ENCODE data around the gene MAN1C1.
"Not testable (repeated sequence)": the region's sequence is repeated elsewhere in the genome, so short reads cannot be mapped to it uniquely, and the experiment has no call there.

MAN1C1 gene

DNA sequence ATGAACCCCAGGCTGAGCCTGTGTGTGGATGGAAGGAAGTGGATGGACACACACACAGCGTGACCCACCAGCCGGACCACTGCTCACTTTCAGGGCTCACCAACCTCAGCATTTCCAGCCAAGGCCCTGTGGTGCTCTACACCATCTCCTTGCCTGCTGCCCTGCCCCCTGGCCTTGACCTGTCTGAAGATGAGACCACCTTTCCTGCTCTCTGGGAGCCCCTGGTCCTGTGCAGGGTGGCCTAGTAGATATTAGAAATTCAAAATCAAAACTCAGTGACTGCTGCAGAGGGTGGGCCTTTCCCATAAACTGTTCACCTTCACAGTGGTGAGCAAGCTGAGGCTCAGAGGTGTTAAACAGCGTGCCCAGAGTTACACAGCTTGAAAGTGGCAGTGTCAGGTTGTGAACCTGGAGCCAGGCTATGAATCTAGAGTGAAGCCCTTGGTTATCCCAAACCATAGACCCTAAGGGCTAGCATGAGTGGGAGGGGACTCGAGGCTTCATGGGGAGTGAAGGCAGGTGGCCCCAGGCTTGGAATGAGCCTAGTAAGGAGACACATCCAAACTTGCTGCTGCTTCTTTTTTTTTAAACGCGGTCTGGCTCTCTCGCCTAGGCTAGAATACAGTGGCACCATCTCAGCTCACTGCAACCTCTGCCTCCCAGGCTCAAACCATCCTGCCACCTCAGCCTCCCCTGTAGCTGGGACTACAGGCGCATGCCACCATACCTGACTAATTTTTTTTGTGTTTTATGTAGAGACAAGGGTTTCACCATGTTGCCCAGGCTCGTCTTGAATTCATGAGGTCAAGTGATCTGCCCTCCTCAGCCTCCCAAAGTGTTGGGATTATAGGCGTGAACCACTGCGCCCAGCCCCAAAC is 41.5 kb downstream of the MAN1C1 start:
- no peak for DNase-seq

DNA sequence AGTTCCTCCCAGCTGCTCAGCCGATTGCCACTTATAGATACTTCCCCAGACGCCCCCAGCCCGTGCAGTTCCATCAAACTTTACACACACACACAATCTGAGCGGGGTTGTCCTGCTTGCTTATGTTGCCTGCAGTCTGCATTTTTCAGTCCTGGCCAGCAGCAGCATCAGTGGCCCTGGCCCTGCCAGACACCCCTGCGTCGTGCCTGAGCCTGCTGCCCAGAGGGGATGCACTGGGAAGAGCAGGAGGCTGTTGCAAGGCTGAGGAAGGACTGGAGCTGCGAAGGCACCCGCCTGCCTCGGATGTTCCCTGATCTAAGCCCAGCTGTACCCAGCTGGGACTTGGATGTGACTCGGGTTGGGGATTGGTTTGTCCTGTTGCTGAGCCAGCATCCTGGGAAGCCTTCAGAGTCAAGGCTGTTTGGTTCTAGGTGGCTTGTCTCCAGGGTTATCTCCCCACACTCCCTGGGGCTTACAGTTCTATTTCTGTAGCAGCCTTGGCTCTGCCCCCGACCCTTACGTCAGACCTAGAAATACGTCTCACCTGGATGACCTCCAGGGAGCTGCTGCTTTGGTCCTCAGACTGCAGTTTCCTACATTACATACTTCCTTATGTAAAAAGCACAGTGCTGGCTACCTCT is 42.3 kb downstream of the MAN1C1 start:
- no peak for DNase-seq

DNA sequence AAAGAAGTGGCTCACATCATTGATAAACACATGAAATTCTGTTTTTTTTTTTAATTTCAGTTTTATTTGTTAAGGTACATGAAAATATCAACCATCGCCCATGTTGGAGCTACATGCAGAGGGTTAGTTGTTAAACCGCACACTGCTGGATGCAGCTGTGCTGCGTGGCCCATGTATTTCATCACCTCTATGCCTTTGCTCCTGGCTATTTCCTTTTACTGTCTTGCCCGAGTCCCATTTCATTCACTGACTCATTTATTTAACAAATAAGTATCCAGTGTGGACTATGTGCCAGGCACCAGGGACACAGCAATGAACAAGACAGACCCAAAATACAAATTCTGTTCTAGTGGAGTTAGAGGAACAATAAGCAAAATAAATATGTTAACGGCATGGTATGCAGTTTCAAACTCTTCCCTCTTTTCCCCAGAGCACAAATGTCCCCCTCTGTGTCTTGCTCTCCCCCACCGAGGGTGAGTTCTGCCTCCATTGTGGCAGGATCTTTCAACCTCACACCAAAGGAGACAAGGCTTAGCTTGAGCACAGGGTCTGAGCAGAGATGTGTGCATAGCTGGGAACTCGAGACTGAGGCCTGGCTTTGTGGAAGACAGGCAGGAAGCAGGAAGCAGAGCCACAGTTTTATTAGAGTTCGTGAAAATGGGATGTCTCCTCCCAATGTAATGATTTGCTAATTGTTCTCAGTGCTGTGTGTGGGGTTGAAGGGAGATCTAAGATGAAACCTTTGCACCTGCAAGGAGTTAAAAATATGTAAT is 44.6 kb downstream of the MAN1C1 start:
- DNase-seq = no peak

DNA sequence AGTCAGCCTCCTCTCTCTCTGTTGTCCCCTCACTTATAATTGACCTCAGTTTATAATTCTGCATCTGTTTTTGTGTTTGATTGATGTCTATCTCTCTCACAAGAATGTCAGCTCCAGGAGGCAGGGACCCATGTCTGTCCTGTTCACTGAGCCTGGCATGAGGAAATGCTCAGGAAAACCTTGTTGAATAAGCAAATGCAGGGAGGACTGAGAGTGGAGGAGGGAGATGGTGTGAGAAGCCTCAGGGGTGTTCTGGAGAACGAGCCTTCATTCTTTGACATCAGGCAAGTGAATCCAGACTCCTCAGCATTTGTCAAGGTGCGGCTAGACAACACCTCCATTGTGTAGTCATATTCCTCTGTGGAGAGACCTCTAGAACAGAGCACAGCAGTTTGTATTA is 45.5 kb downstream of the MAN1C1 start:
- no peak for DNase-seq

DNA sequence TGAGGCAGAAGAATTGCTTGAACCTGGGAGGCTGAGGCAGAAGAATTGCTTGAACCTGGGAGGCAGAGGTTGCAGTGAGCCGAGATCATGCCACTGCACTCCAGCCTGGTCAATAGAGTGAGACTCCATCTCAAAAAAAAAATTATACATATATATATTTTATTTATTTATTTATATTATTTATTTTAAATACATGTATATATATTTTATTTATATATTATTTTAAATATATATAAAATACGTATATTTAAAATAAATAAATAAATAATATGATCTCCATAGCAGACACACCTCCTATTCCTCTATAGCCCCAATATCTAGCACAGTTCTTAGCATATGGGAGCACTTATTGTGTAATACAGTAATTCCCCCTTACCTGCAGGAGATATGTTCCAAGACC is 46.4 kb downstream of the MAN1C1 start:
- not testable (repeated sequence) for DNase-seq

DNA sequence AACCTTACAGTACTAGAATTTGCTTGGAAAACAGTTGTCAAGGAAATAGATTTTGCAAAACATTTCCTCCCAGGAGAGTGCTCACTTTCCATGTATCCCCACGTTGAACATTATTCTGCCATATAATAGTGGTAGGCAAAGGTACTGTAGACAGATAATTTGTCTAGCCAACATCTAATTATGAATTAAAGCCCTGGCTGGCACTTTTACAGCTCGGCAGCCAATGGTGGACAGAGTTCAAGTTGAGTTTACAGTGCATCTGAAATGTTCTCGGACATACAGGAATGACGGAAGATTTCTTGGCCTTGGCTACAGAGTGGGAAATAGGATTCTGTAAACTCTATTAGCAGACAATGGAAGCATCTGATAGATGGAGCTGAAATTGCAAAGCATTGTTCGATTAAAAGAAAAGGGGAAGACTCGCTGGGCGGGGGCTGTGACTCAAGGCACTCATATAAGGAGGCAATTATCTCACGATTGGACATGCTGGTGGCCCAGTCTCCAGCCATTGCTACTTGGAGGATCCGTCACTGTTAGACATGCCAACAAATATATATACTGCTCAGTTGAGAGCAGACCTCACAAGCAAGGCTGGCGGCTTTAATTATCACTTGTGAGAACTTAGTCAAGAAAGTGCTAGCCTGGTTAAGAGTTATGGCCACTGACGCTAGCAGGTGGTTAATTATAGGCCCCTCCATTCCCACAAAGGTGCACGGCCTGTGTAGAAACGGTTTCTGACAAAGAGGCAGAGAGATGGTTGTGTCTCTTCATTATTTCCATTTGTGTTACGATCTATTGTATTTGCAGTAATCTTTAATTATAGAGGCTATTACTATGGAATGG is 48.0 kb downstream of the MAN1C1 start:
- no peak for DNase-seq

DNA sequence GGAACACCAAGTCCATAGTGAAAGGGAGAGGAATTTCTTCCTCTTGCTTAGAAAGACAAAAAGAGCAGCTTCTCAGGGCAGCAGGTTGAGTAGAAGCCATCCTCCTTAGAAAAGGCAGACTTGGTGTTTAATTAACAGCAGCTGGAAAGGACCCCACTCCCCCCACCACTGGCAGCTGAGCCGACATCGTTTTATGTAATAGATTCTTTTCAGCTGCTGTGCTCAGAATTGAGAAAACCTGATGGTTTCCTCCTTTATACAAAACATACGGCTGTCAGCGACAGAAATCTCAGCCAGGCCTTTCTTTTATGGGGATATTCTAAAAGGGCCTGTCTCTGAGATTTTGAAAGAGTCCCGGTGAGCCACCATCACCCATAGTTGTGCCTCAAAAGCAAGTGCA is 49.9 kb downstream of the MAN1C1 start:
- DNase-seq = no peak

DNA sequence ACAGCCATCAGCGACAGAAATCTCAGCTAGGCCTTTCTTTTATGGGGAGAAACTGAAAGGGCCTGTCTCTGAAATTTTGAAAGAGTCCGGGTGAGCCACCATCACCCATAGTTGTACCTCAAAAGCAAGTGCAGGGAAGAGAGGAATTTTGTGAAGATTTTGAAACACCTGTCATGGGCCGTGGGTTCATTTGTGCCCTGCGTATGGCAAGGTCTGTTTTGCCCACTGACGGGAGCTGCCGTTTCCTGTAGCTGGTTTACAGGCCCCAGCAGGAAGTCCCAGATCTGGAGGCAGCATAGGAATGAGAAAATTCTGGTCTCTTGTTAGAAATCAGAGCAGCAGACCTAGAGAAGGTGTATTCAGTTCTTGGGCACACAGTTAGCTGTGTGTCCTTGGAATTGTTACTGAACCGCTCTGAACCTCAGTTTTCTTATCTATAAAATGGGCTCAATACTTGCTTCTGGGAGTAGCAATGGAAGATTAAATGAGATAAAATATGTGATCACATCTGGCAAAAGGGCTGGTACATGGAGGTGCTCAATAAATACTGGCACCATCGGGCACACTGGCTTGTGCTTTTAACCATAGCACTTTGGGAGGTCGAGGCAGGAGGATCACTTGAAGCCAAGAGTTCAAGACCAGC is 52.5 kb downstream of the MAN1C1 start:
- DNase-seq = no peak

DNA sequence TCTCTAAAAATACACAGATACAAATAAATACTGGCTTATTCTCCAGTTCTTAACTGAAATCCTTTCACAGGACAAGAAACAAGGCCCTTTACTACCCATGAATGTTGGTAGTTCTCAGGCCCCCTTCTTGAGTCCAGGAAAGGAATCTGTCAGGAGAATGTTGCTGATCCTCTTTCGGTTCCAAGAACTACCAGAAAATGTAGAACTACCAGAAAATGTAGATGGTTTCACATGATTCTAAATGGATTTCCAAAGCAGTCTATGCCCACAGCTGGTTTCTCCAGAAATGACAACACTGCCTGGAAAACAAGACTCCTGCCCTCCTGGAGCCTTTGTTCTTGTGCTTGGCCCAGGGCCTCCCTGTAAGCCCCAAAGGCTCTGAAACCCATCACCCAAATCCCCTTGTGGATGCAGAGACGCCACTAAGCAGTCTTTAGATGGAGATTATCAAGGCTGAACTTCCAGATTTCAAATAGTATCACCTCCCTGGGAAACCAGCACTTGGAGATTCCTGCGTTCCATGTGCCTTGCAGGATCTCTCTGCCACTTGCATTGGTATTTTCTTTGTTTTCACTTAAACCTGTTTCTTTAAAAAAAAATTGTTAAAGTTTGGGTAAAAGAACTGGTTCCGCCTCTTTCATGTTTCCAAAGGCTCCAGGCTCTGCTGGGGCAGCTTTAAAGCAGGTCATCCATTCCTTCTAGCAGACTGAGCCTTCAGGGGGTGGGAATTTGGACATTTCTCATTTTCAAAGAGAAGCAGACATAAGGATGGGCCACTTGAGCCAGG is 53.4 kb downstream of the MAN1C1 start:
- no peak for DNase-seq

DNA sequence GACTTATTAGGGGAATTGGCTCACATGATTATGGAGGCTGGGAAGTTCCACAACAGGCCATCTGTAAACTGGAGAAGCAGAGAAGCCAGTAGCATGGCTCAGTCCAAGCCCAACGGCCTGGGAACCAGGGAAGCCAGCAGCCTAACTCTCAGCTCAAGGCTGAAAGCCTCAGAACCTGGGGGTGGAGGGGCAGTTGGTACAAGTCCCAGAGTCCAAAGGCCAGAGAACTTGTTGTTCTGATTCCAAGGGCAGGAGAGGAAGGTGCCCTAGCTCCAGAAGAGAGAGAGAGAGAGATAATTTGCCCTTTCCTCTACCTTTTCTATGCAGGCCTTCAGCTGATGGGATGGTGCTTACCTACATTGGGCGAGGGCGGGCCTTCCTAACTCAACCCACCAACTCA is 55.3 kb downstream of the MAN1C1 start:
- DNase-seq = no peak

DNA sequence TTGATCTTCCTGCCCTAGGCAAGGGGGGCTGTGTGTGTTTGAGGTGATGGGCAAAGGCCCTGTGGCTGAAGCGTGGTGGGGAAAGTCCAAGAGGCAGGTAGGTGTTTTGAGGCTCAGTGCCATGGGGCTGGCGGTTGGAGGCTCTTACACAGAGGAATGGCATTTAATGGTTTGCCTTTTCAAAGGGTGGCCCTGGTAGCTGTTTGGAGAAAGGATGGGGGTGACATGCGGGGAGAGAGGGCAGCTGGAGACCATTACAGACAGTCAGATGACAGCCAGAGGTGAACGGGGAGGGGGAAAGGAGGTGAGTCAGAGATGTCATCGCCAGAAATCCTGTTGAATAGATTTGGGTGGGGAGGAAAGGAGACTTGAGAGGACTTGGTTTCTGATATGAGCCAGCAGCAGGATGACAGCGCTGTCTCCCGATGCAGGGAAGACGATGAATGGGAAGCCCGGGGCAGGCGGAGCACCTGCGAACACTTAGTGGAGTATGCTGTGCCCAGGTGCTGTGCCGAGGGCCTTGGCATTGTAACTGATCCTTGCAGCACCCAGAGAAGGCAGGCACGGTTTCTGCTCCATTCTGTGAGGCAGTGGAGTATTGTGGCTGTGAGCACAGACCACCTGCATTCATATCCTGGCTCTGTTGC is 56.3 kb downstream of the MAN1C1 start:
- DNase-seq = no peak

DNA sequence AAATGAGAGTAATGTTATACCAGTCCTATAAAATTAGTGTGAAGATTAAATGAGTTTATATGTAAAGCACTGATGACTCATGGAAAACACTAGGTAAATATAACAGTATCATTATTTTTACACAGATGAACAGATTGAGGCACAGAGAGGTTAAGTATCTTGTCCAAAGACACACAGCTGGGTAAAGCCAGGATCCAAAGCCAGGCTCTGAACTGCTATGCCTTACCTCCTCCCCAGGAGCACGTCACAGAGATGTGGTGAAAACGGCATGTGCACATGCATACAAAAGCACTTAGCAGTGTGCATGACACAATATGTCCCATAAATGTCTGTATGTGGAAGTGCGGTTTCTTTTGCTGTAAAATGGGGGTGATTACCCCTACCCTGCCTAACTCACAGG is 56.9 kb downstream of the MAN1C1 start:
- no peak for DNase-seq

DNA sequence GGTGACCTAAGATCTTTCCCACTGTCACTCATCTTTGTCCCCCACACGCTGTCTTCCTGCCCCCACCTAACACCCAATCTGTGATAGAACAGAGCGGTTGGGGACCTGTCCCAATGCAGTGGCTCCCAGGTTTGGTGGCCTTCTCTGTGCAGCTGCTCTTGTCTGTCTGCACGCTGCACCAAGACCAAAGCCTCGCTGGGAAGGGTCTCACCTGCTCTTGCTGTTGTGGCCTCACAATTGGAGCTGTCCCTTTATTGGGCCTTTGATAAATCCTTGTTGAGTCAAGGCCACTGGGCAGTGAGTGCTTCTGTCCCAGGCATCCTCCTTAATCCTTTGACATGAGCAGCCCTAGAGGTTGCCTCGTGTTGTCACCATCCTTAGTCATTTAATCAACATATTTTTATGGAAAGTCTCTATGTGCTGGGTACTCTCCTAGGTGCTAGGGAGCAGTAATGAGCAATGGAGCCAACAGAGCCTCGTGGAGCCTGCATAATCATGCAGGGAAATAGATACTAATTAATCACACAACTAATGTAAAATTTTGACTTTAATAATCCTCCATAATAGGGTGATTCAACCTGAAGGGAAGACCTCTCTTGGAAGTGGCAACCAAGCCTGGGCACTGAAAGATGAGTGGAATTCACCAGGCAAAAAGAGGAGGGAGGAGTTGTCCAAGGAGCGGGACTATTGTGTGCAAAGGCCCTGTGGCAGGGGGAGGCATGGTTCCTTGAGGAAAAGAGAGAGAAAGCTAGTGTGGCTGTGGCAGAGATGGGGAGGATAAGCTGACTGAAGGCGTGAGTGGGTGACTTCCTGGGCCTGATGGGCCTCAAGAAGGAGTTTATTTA is 57.6 kb downstream of the MAN1C1 start:
- no peak for DNase-seq

DNA sequence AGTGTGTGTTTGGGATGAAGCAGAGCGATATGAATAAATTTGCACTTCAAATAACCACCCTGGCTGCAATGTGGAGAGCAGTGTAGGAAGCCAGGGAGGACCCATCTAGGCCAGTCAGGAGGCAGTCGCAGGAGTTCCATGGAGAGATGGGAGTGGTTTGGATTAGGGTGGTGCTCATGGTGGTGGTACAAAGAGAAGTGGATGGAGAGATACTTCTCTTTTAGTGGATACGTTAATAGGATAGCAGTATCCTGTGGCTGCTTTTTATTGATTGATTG is 58.2 kb downstream of the MAN1C1 start:
- no peak for DNase-seq

DNA sequence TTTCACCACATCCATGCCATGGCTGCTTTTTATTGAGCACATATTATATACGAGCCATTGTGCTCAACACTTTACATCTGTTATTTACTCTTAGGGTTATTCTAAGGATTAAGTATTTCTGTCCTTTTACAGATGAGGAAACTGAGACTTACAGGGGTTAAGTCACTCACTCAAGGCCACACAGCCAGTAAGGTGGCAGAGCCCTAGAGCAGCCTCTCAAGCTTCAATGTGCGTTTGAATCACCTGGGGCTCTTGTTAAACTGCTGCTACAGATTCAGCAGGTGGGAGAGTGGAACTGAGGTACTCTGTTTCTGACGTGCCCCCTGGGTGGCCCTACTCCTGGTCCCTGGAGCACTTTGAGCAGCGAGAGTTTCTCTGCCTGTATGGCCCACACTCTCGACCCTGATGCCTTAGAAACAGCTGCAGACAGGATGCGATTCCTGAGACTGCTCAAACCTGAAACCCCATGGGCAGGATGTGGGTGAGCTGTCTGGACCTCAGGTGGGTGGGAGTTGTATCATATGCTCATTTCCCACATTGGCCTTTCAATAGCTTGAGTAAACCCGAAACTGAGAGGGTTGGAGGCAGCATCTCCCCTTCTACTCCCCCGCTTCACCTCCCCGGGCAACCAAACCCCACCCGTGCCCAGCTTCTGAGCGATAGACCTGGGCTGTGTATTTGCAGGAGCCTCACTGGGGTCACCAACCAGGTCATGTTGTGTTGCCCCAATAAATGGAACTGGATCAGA is 59.3 kb downstream of the MAN1C1 start:
- no peak for DNase-seq

DNA sequence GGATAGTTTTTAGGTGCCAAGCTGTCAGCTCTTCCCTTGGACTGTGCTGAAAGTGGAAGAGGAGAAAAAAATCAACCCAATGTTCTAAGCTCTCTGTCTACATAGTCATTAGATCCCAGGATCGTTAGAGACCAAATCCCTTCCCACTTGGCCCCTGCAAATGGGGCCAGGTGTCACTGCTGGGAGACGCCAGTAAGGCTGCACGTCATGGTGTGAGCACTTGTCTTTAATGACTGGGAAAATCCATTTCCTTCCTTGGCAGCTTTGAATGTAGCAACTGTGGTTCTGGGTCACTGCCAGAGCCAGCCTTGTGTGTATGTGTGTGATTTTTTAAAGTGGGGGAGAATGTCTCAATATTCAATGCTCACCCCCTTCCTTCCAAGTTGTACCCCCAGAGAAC is 59.9 kb downstream of the MAN1C1 start:
- DNase-seq = no peak

DNA sequence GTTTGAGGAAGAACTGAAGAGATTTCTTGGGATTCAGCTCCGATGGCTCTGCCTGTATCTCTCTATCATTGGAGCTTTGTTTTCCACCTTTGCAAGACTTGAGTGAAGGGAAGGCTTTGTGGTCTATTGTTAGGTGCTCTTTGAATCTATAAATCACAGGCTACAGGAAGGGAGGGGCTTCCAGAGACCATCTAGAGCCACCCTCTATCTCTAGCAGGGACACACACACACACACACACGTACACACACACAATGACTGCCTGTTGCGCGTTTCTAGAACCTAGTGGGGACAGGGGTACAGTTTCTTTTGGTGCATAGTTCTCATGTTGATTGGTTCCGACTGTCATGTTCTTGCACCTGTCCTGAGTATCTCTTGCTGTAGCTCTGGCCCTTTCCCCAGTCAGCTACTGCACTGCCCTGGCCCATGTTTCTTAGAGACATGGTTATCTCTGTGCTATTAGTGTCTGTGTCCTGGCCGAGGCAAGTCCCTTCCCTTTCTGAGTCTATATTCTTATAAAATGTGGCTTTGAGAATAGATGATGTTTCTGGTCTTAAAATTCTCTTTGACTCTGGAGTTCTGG is 60.7 kb downstream of the MAN1C1 start:
- DNase-seq = no peak

DNA sequence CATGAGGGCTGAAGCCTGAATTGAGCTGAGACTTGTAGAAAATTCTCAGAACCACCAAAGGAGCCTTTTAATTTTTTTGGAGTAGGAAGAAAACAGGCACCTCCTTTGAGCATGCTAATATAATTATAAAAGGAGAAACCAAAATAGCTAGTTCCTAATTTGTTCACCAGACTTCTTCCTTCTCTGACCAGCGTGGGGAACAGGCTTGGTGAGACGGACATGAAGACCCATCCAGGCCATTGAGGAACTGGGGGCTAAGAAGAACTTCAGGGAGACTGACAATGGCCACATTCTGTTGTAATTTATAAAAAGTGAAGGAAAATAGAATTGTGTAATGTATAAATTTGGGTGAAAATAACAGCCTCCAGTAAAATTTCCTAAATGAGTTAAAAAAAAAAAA is 62.6 kb downstream of the MAN1C1 start:
- DNase-seq = no peak

DNA sequence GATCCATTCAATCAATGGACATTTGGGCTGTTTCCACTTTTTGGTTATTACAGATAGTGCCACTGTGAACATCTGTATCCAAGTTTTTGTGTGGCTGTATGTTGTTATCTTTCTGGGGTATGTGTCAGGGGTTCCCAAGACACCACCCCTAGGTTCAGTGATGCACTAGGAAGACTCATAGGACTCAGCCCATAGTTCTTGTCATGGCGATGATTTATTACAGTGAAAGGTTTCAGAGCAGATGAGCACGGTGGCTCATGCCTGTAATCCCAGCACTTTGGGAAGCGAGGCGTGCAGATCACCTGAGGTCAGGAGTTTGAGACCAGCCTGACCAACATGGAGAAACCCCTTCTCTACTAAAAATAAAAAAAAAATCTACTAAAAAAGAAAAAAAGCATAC is 64.1 kb downstream of the MAN1C1 start:
- DNase-seq = no peak

Measured in AML-193 (cell line).